Measurements from ENCODE around the gene MOSMO. TPM values are rescaled to one million over a fixed set of nuclear protein-coding genes. Genes with fewer than 3 reads are reported as not detected.
"Not testable (repeated sequence)": the region's sequence is repeated elsewhere in the genome, so short reads cannot be mapped to it uniquely, and the experiment has no call there.

Gene MOSMO
- total RNA-seq, 1 donor from 2014 or later, result 13.1 TPM

- DNase-seq (ENCODE audit: extremely low read depth, low read depth, low spot score), result not testable (repeated sequence)
These were observed 5.9 kb upstream of the MOSMO start for GRCh38 chr16:22002047-22002446.

GRCh38 chr16:22003195-22003594 is 4.7 kb upstream of the MOSMO start:
- DNase-seq (ENCODE audit: extremely low read depth, low read depth, low spot score), result no peak

GRCh38 chr16:22004341-22004740 is 3.6 kb upstream of the MOSMO start:
- no peak for DNase-seq (ENCODE audit: extremely low read depth, low read depth, low spot score)

GRCh38 chr16:22005746-22006145 is 2.2 kb upstream of the MOSMO start:
- no peak for DNase-seq (ENCODE audit: extremely low read depth, low read depth, low spot score)

- DNase-seq (ENCODE audit: extremely low read depth, low read depth, low spot score), result no peak
These were observed 1.3 kb upstream of the MOSMO start for GRCh38 chr16:22006636-22007035.

GRCh38 chr16:22007159-22007508 is 777 bp upstream of the MOSMO start:
- no peak for DNase-seq (ENCODE audit: extremely low read depth, low read depth, low spot score)

- DNase-seq (ENCODE audit: extremely low read depth, low read depth, low spot score), result no peak
These were observed 526 bp downstream of the MOSMO start for GRCh38 chr16:22008215-22009059.

GRCh38 chr16:22010902-22011301 is 3.0 kb downstream of the MOSMO start:
- no peak for DNase-seq (ENCODE audit: extremely low read depth, low read depth, low spot score)

- DNase-seq (ENCODE audit: extremely low read depth, low read depth, low spot score), result no peak
These were observed 4.3 kb downstream of the MOSMO start for GRCh38 chr16:22012241-22012640.

GRCh38 chr16:22013486-22013885 is 5.6 kb downstream of the MOSMO start:
- no peak for DNase-seq (ENCODE audit: extremely low read depth, low read depth, low spot score)

- no peak for DNase-seq (ENCODE audit: extremely low read depth, low read depth, low spot score)
These were observed 6.5 kb downstream of the MOSMO start for GRCh38 chr16:22014271-22014873.

GRCh38 chr16:22016927-22017326 is 9.0 kb downstream of the MOSMO start:
- DNase-seq (ENCODE audit: extremely low read depth, low read depth, low spot score), result no peak

- no peak for DNase-seq (ENCODE audit: extremely low read depth, low read depth, low spot score)
These were observed 10.6 kb downstream of the MOSMO start for GRCh38 chr16:22018559-22018958.

- no peak for DNase-seq (ENCODE audit: extremely low read depth, low read depth, low spot score)
These were observed 14.2 kb downstream of the MOSMO start for GRCh38 chr16:22022151-22022550.

- no peak for DNase-seq (ENCODE audit: extremely low read depth, low read depth, low spot score)
These were observed 15.6 kb downstream of the MOSMO start for GRCh38 chr16:22023505-22023904.

GRCh38 chr16:22024785-22025184 is 16.9 kb downstream of the MOSMO start:
- DNase-seq (ENCODE audit: extremely low read depth, low read depth, low spot score), result not testable (repeated sequence)

- DNase-seq (ENCODE audit: extremely low read depth, low read depth, low spot score), result no peak
These were observed 19.7 kb downstream of the MOSMO start for GRCh38 chr16:22027633-22028032.

- no peak for DNase-seq (ENCODE audit: extremely low read depth, low read depth, low spot score)
These were observed 21.7 kb downstream of the MOSMO start for GRCh38 chr16:22029632-22030031.

- DNase-seq (ENCODE audit: extremely low read depth, low read depth, low spot score), result no peak
These were observed 22.3 kb downstream of the MOSMO start for GRCh38 chr16:22030087-22030812.

- DNase-seq (ENCODE audit: extremely low read depth, low read depth, low spot score), result no peak
These were observed 23.7 kb downstream of the MOSMO start for GRCh38 chr16:22031483-22032083.

- no peak for DNase-seq (ENCODE audit: extremely low read depth, low read depth, low spot score)
These were observed 26.6 kb downstream of the MOSMO start for GRCh38 chr16:22034503-22034902.
